Activated naive CD4-positive, alpha-beta T cell treated with anti-CD3 and anti-CD28 coated beads, Interleukin-2, amount 50 U/mL, for 16 hours (primary cell): Measurements from ENCODE around the gene CAPN1.
"Not testable (repeated sequence)": the region's sequence is repeated elsewhere in the genome, so short reads cannot be mapped to it uniquely, and the experiment has no call there.

ENCODE experiments used
- DNase-seq: peaks from one replicate; pipeline ENCODE4 v3.0.0-alpha.2; 2020

Gene CAPN1

DNA sequence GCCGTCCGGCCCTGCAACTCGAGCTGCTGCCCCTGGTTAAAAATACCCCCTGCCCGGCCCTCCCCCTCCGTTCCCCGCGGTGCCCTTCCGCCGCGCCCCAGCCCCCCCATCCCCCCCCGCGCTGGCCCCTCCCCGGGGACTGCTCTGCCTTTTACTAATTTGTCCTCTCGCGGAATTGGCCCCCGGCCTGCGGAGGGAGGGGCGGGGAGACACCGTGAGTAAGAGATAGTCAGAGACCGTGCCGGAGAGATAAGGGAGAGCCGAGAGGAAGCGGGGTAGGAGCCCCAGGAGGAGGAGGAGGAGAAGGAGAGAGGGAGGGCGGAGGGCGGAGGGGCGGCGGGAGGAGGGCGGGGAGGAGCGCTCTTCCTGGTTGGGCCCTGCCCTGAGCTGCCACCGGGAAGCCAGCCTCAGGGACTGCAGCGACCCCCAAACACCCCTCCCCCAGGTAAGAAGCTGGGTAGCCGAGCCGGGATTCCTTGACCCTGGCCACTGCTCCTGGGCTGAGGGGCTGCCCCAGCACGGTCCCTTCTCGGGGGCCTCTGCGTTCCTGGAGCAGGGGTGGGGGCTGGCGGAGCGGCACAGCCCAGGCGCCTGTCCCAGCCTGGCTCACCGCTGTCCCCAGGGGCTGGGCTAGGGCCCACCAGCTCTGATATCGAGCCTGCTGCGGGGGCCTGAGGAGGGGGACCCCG lies at the start of gene CAPN1:
CAPN1 (plus strand) TSS at position 360 of the 689 bp plus-strand sequence. CDS start 774 bp downstream, outside the sequence.
- peak; percentile 75 for DNase-seq

DNA sequence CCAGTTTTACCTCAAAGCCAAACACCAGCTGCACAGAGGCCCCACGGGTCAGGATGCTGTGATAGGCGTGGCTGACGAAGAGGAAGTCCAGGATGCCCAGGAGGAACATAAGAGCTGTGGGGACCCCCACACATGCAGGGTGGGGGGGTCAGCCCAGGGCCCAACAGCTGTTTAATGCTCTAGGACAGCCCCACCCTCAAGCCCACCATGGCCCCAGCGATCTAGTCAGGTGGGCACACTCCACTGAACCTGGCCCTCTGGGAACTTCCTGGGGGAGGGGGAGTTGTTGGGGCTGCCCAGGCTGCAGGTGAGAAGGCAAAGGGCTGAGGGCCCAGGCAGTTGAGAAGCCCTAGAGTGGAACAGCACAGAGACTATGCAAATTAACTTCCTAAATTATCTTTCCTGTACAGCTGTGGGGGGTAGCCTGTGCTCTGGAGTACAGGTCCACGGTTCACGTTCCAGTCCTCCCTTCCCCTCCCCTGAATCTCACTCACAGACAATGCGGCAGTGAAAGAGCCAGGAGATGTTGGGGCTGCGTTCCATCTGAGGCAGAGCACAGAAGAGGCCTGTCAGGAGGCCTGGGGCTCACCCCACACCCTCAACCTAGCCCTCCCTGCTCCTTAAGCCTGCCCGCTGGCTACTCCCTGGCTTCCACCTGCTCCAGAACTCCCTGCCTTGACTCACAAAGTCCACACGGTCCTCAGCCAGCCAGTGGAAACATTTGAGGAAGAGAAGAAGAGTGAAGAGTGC lies 49.3 kb upstream of the CAPN1 start:
- no peak for DNase-seq

DNA sequence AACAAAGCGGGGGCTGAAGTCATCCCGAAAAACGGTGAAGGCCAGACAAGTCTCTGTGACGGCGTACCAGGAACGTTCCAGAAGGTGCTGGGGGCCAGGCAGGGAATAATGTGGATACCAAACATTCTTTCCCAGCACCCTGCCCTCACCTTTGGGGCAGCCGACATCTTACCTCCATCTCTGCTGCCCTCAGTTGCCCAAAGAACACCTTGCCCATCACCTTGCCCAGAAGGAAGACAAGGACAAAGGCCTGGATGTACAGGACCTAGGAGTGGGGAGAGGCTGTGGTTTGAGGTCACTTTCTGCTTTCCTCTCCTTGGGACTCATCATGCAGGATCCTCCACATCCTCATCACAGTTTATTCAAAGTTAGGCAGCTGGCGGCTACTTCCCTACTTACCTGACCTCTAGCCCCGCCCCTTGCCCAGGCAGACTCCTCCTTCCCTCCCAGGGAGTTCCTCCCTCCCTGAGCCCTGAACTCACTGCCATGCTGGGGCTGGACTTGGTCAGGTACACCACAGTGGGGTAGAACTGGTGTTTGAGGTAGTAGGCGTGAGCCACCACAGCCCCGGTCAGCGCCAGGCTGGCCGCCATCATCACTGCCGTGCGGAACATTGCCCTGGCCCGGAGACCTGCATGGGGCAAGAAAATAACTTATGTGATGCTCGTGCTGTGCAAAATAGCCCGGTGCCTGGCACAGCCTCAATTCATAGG lies 48.6 kb upstream of the CAPN1 start:
- DNase-seq: peak; percentile 68

DNA sequence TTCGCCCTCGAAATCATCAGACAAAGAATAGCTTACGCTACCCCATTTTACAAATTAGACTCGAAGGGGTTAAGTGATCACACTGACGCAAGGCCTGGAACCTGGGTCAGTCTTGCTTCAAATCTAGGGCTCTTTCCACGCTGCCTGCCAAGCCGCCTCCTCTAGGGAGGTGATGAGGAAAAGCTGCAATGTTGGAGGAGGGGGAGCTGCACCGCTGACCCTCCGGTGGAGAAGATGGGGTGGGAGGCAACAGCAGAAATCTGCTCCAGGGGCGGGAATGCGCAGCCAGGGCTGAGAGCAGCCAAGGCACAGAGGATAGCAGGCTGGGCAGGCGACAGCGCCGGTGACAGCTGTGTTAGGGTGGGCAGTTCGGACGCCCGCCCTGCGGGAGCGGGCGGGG lies 48.0 kb upstream of the CAPN1 start:
- DNase-seq: no peak

DNA sequence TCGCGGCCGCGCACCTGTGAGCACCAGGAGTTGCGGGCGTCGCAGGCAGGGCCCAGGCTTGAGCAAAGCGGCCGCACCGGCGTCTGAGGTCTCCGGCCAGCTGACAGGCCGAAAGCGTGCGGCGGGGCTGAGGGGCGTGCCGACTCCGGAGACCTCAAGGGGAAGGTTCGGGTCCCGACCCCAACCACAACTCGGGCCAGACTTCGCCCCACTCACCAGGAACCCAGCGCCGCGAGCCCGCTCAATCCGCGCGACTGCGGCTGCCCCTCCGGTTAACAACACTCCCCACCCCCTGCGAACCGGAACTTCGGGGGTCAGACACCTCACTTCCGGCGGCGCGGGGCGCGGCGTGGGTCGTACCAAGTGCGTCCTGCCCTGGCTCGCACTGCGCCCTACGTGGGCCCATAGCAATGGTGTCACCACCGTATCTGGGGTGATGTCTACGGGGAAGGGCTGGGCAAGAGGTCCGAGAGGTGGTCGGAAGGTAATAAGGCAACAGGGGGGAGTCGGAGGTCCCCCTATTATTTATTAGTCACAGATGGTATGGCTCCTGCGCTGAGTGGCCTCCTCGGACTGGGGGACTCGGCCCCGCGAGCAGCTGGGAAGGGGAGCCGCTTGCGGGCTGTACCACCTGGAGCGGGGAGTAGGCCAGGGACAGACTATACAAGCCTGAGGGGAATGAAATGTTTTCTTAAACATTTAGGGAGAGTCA lies 47.3 kb upstream of the CAPN1 start, which contains the start of gene SYVN1:
SYVN1 (minus strand) TSS at position 280 of the 712 bp plus-strand sequence. CDS start 918 bp downstream, outside the sequence.
- peak; percentile 94 for DNase-seq

DNA sequence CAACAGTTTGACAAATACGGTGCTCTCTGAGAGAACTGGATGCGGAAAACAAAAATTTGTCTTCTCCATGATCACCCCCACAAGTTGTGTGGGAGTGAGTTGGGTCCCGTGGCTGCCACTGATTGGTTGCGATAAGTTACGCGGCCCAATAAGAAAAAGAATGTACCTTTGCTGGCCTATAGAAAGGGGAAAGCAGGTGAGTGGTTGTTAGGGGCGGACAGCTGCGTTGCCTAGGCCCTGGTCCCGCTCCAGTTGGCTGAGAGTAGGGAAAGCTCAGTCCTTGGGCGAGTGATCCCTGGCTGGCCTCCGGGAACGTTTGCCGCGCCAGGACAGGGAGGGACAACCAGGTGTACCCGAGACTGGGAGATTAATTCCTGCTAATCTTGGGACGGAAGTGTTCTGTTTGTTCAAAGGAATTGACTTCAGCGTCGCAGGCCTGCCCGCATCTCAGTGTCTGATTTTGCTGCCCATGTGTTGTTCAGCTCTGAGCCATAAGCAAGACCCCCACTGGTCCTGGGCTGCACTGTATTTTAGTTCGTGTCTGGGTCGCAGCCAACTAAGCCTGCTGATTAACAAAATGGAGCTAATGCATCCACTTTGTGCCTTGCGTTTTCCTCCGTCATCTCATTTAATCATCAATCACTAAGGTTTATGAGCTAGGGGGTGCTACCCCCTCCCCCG lies 46.6 kb upstream of the CAPN1 start:
- DNase-seq: peak; percentile 80

DNA sequence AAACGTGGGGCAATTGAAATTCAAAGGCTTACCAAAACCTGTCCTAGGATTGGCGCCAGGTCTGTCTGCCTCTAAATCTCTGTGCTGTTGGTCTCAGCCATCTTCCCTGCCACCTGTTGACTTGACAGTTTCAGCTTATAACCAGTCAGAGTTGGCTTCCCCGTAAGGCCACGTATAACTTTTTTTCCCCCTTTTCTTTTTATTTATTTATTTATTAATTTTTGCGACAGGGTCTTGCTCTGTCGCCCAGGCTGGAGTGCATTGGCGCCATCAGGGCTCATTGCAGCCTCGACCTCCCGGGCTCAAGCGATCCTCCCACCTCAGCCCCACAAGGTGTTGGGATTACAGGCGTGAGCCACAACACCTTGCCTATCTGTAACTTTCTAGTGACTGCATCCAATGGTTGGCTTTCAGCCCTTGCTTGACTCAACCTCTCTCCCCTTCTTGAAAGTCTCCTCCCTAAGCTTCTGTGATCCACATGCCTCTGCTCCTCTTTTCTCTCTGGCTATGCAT lies 46.0 kb upstream of the CAPN1 start:
- no peak for DNase-seq

DNA sequence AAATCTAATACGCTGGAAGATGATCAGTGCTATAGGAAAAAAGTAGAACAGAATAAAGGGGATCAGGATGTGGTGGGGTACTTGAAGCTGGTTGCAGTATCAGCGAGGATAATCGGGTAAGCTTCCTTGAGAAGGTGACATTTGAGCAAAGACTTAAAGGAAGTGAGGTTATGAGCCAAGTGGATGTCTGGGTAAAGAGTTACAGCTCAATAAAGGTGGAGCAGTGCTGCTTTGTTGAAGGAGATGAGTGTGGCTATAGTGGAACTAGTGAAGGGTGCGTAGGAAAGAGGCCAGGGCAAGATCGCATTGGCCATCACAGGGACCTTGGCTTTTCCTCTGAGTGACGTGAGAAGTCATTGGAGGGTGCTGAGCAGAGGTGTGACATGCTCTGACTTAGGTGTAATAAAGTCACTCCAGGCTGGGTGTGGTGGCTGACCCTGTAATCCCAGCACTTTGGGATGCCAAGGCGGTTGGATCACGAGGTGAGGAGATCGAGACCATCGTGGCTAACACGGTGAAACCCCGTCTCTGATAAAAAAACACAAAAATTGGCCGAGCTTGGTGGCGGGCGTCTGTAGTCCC lies 45.1 kb upstream of the CAPN1 start:
- DNase-seq: no peak

DNA sequence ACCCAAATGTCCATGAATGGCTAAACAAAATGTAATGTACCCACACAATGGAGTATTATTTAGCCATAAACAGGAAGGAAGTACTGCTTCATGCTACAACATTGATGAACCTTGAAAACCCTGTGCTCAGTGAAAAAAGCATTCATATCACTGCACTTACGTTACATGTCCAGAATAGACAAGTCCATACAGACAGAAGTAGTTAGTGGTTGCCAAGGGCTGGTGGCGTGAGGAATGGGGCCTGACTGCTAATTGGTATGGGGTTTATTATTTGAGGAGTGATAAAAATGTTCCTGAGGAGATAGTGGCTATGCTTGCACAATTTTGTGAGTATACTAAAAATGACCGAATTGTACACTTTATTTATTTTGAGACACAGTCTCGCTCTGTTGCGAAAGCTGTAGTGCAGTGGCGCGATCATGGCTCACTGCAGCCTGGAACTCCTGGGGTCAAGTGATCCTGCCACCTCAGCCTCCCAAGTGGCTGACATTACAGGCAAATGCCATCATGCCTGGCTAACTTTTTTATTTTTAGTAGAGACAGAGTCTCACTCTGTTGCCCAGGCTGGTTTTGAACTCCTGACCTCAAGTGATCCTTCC lies 39.7 kb upstream of the CAPN1 start:
- no peak for DNase-seq

DNA sequence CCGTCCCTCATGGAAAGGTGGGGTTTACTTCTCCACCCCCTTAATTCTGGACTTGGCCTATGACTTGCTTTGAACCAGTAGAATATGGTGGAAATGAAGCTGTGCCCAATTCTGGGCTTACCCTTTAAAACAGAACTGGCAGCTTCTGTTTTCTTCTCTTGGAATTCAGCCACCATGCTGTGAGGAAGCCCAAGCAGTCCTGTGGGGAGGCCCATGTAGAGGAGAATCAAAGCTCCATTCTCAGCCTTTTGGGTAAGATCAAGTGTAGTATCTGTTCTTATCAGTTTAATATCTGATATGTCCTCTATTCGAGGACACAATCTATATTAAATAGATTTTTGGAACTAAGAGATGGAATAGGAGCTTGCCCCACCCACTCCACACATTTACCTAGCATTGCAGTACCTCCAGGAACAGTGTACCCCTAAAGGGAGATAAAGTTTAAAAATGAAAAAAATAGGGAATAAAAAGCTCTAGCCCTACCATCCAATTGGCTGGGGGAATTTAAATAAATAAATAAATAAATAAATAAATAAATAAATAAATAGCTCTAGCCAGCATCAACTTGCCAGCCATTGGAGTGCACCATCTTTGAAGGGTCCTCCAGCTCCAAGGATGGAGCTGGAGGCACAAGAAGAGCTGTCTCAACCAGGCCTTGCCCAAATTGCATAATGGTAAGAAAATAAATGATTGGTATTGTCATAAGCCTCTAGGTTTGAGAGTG lies 34.2 kb upstream of the CAPN1 start:
- DNase-seq: no peak

DNA sequence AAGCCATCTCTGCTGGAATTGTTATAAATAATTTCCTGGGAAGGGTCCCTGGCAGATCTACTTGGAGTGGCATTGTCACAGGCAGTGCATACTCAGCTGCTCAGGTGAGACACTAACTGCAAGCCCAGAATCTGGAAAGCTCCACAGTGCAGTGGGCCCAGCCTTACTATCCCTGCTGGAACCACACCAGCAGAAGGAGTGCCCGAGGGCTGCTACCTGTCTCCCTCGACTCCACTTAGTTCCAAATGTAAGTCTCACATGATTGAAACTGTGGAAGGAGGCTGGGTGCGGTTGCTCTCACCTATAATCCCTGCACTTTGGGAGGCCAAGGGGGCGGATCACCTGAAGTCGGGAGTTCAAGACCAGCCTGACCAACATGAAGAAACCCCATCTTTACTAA lies 33.1 kb upstream of the CAPN1 start:
- DNase-seq: no peak

DNA sequence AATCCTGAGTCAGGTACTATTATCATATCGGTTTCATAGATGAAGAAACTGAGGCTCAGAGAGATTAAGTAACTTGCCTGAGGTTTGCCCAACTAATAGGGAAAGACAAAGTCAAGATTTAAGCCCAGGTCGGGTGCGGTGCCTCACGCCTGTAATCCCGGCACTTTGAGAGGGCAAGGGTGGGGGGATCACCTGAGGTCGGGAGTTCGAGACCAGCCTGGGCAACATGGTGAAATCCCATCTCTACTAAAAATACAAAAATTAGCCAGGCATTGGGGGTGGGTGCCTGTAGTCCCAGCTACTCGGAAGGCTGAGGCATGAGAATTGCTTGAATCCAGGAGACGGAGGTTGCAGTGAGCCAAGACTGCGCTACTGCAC lies 31.6 kb upstream of the CAPN1 start:
- DNase-seq: not testable (repeated sequence)

DNA sequence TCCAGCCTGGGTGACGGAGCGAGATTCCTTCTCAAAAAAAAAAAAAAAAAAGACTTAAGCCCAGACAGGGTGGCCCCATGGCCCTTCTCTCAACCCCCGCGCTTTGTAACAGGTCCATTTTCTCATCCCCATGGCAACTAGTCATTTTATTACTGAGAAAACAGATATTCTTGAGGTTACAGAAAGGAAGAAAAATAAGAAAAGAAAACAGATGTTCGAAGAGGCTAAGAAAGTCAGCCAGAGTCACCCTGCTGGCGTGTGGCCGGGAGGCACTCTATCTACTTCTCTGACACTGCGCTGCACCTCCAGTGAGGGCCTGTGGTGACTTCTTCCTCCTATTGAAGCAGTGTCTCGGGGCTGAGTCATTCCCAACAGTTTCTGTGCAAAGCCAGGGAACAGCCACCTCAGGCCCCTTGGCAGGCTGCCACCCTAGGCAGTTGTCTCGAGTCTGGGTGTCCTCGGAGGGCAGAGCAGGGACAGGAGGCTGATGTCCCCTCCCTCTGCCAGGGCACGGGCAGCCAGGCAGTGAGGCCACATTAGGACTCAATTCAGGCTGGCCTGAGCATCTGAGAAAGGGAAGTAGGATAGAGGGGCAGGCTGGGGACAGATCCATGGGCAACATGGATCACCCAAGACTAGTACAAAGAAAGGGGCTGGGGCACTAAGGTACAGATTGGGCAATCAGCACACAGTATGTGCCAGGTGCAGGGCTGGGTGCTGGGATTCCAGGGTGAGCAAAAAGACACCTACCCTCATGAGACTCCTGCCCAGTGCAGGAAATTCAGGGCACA lies 31.0 kb upstream of the CAPN1 start:
- DNase-seq: no peak

DNA sequence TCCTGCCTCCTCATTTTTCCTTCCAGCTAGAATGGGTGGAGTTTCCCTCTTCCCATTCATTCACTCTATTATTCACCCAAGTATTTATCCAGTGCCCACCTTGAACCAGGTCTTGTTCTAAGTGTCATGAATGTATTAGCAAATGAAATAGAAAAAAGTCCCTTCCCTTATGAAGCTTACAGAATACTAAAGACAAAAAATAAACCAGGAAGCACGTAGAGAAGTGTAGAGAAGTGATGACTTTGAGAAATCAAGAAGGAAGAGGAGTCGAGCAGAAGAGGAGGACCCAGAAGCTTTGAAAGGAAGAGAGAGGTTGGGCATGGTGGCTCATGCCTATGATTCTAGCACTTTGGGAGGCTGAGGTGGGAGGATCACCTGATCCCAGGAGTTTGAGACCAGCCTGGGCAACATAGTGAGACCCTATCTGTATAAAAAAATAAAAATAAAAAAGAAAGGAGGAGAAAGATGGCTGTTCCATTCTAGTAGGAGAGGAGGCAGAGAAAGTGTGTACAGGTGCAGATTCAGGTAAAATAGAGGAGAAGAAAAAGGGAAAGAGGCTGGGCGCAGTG lies 30.3 kb upstream of the CAPN1 start:
- no peak for DNase-seq

DNA sequence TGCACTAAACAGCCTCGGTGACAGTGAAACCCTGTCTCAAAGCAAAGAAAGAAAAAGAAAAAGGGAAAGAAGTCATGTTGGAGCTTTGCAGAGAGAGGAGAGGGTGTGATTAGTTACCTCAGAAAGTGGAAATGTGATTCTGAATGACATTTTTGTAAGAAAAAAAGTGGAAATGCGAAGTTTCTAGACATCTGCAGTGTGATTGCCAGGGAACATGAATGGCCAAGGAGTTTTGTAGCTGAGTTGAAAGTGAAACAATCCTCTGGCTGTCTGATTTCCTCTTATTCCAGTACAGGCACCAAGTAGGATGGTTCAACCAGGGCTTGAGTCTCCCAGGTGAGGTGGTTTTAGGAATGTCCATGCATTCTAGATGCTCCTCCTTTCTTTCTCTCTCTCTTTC lies 29.6 kb upstream of the CAPN1 start:
- DNase-seq: no peak

DNA sequence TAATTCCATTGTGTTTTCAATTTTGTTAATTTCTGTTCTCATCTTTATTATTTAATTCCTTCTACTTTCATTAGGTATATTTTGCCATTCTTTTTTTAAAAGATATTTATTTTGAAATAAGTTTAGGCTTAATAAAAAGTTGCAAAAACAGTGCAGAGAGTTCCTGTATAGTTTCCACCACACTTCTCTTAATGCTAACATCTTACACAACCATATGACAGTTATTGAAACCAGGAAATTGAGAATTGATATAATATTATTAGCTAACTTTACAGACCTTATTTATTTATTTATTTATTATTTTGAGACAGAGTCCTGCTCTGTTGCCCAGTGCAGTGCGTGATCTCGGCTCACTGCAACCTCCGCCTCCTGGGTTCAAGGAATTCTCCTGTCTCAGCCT lies 25.5 kb upstream of the CAPN1 start:
- DNase-seq: no peak

DNA sequence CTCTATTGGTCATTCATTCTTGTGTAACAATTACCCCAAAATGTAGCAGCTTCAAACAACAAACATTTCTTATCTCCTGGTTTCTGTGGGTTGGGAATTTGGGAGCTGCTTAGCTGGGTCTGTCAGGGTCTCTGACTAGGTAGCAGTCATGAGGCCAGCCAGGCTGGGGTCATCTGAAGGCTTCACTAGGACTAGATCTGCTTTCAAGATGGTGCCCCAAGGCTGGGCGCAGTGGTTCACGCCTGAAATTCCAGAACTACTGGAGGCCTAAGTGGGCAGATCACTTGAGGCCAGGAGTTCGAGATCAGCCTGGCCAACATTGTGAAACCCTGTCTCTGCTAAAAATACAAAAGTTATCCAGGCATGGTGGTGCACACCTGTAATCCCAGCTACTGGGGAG lies 24.8 kb upstream of the CAPN1 start:
- no peak for DNase-seq

DNA sequence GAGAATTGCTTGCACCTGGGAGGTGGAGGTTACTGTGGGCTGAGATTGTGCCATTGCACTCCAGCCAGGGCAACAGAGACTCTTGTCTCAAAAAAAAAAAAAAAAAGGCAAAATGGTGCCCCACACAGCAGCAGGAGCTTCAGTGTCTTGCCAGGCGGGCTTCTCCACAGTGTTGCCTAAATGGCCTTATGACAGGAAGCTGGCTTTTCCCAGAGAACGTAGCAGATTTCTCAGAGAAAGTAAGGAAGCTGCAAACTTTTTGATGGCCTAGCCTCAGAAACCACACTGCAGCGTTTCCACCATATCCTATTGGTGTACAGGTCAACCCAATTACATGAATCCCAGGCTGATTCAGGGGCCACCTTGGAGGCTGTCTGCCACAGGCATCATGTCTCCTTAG lies 24.4 kb upstream of the CAPN1 start:
- no peak for DNase-seq

DNA sequence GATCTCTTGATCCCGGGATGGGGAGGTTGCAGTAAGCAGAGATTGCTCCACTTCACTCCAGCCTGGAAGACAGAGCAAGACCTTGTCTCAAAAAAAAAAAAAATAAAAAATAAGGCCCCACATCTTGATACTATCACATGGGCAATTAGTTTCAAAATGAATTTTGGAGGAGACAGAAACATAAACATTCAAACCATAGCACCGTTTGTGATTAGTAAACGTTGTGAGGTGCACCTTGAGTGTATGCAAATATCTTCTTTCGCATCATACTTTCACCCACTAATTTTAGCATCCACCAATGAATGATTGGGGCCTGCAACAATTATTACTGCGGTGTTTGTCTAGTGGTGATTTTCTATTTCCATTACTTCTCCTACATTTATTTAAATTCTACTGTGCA lies 22.7 kb upstream of the CAPN1 start:
- DNase-seq: no peak

DNA sequence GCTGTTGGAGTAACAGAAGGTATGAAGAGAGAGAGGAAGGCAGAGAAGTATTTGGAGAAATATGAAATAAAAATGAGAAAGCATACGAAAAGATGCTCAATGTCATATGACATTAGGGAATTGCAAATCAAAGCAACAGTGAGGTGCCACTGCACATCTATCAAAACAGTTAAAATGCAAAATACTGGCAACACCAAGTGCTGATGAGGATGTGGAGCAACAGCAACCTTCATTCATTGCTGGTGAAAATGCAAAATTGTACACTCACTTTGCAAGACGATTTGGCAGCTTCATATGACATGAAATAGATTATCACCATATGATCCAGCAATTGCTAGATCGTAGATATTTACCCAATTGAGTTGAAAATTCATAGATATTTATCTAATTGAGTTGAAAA lies 21.1 kb upstream of the CAPN1 start:
- DNase-seq: no peak
